ENCODE data around the gene HNRNPF.
A peak's percentile ranks its signal among the peaks of the same experiment; 100 is the strongest.

Gene HNRNPF

DNA sequence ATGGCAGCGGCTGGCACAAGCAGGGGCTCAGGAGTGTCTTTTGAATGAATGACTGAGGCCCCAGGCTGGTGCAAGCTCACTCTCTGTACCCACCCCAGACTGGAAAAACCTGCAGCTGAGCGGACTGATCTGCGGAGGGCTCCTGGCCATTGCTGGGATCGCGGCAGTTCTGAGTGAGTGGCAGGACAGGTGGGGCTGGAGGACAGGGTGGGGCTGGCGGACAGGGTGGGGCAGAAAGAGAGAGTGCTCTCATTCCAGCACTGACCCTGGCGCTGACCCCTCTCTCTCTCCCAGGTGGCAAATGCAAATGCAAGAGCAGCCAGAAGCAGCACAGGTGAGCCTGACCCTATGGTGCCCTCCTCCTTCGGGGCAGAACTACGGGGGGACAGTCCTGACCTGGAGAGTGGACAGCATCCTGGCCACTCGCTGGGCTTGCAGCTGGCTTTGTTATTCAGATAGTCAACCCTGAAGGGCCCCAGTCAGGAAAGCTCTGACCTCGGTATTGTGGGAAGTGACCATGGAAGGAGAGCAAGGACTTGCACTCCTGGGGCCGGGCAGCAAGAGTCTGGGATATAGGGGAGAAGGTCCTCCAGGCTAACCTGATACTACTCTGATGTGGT is 33.5 kb downstream of the HNRNPF start:
- DNase-seq, result no peak

DNA sequence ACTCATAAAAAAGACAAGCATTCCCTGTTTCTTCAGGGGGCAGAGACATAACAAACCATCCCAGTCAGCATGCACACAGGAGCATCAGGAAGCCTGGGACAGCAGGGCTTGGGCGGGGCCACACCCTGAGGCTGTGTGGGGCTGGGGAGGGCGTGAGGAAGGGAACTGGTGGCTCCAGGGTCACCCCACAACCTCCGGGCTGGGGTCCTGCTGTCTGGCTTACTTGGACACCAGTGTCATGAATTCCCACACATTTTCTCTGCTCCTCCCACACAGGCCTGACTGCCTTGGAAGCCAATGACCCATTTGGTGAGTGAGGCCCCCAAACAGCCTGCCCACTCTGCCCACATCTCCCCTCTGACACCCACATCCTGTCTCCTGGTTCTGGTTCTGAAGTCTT is 34.8 kb downstream of the HNRNPF start:
- no peak for DNase-seq

DNA sequence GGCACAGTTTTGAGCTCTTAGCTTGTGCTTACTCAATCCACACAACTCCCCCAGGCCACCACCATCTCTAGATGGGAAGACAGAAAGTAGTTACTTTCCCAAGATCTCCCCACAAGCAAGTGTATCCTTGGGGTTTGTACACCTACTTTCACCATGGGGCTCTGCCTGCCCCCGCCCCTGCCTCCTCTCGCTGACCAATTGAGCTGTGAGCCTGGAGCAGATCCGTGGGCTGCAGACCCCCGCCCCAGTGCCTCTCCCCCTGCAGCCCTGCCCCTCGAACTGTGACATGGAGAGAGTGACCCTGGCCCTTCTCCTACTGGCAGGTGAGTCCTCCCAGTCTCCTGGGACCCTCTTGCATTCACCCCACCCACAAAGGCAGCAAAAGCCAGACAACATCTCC is 35.5 kb downstream of the HNRNPF start:
- no peak for DNase-seq

DNA sequence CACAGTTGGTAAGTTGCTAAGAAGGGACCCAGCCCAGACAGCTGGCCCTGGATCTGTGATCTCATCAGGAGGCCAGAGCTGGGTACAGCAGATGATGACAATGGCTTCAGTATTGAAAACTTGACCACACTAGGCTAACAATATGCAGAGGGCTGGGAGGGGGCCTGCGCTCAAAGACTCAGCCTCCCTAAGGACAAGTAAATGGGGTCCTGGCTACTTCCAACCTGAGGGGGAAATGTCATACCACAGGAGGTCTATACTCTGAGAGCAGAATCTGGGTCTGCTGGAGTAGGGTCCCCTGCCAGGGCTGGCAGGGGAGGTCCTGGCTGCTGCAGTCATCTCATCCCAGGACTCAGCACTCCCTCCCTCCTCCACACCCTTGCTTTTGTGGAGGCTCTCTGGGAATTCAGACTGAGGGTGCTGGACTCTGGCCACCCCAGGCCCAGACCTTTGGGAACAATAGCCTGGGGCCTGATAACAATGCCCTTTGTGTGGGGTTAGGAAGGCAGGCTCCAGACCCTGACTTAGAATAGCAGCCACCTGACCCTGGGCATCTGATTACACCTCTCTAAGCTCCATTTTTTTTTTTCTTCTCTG is 36.1 kb downstream of the HNRNPF start:
- no peak for DNase-seq

- no peak for DNase-seq
Observed at GRCh38 chr10:43371418-43371817, 37.6 kb downstream of the HNRNPF start, which contains the start of gene FXYD4. Gene FXYD4 (plus strand): TSS chr10:43371636. CDS start chr10:43373747, 2,111 bp downstream.

DNA sequence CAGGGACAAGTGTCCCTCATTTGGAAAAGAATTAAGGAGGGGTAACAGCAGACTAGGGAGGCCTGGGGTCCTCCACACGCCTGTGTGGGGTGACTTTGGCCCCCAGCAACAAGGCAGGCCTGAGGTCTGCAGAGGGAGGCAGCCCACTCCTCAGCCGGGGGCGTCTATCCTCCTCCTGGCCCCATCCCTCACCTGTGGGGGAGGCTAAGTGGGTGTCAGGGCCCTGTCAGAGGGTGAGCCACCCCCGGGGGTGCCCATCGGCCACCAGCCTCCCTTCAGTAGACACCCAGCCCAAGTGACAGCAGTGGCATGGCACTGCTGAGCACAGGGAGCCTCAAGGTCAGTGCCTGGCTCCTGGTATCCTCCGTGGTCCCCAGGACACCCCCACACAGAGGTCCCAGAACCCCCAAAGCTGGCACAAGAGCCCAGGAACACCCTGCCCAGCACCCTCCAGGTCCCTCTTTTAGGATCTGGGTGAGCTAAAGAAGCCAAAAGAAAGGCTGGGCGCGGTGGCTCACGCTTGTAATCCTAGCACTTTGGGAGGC is 38.2 kb downstream of the HNRNPF start:
- no peak for DNase-seq

DNA sequence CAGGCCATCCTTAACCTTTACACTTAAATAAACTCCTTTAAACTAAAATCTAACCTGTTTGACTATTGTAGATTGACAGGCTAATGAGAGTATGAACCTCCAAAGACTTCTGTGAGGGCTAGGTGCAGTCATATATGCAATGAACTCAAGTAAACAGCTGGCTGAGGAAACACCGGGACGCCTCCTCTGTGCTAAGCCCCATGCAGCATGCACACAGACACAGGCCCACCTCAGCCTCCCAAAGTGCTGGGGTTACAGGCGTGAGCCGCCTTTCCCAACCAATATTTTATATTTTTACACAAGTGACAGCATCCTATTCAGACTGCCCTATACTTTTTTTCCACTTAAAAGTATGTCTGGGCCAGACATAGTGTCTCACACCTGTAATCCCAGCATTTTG is 39.1 kb downstream of the HNRNPF start:
- DNase-seq, result no peak

- DNase-seq, result no peak
Observed at GRCh38 chr10:43365001-43365400, 44.0 kb downstream of the HNRNPF start.

- peak; percentile 43 to 80 for DNase-seq
Observed at GRCh38 chr10:43362191-43362839, 46.7 kb downstream of the HNRNPF start.

- DNase-seq, result no peak
Observed at GRCh38 chr10:43361547-43362190, 47.3 kb downstream of the HNRNPF start.

DNA sequence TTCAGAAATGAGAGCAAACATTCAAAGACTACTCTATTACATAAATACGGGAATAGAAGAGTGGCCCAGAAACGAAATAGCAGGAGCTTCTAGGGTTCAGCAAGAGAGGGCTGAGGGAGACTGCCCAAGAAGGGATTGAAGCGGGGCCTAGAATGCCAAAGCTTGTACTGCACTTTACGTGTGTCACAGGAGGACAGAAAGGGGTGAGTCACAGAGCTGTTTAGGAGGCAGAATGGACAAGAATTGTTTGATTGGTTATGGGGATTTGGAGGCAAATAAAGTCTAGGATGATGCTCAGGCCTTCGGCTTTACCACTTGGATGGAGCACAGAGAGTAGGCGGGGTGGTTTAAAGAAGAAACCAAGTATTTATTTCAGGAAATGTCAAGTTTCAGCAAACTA is 48.9 kb downstream of the HNRNPF start:
- no peak for DNase-seq

- DNase-seq, result no peak
Observed at GRCh38 chr10:43355749-43356371, 53.1 kb downstream of the HNRNPF start.

- no peak for DNase-seq
Observed at GRCh38 chr10:43354879-43355380, 54.1 kb downstream of the HNRNPF start.

GRCh38 chr10:43354330-43354635 is 54.7 kb downstream of the HNRNPF start:
- no peak for DNase-seq

DNA sequence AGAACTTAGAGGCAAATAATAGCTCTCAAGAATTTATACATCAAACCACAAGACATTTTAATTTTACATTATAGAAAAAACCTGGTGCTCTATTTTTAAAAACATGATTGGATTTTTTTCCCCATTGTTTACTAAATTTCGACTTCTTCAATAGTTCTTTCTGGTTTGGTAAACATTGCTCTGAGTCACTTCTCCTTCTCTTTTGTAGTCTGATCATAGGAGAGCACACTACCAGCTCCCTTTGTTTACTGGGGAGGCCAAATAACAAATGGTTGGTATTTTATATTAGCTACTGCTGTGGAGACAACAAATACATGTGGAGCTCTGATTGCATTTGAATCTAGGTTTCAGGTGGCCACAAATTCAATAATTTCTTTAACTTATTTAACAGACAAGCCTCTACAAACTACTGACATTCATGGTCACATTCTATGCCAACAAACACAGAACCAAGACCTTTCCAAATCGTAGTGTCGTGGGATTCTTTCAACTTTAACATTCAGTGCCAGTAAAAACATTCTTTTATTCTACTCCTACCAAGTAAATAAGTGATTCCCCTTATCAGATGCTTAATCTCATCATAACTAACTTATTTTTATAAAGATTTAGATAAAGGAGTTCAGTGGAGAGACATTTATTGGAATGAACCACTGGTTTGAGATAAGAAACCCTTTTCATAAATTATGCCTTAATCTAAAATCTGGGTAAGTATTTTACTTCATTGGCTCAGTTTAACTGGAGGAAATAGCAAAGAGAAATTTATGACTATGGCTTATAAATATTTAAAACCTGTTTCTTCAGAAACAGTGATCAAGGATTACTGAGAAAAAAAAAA is 55.3 kb downstream of the HNRNPF start:
- no peak for DNase-seq

GRCh38 chr10:43352951-43353350 is 56.0 kb downstream of the HNRNPF start:
- no peak for DNase-seq

GRCh38 chr10:43351301-43351700 is 57.7 kb downstream of the HNRNPF start:
- DNase-seq, result no peak

- DNase-seq, result no peak
Observed at GRCh38 chr10:43350686-43351085, 58.3 kb downstream of the HNRNPF start.

DNA sequence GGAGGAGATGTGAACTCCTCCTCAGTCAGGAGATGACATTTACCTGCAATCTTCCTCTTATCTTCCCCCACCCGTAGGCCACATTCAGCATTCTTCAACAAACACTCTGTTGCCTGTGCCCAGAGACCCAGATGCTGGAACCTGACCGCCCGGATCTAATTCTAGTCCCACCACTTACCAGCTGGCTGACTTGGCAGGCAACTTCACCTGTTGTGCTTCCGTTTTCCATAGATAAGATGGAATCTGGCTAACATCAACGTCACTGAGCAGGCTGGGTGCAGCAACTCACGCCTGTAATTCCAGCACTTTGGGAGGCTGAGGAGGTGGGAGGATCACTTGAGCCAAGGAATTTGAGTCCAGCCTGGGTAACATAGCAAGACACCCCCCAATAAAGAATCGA is 58.8 kb downstream of the HNRNPF start:
- DNase-seq, result no peak

- DNase-seq, result no peak
Observed at GRCh38 chr10:43348511-43349312, 60.3 kb downstream of the HNRNPF start.

DNA sequence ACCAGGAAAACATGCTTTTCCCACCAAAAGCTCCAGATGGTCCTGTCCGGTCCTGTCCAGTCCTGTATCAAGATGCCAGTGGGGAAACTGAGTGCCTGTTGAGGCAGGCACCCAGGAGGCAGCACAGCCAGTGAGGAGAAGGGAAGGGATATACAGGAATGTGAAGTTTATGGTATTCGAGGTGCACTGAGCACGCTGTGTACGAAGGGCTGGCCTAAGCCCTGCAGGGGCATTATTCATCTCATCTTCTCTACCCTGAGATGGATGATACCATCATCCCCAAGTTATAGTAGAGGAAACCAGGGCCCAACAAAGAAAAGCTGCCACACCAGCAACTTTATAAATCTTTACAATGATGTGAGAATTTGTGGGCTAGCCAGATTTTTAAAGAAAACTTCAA is 61.0 kb downstream of the HNRNPF start:
- DNase-seq, result no peak
